ENCODE measurements around the gene ATP6V1D.
A peak's percentile ranks its signal among the peaks of the same experiment; 100 is the strongest.
"Not testable (repeated sequence)": the region's sequence is repeated elsewhere in the genome, so short reads cannot be mapped to it uniquely, and the experiment has no call there.

ATP6V1D gene

GRCh38 chr14:67359775-67360469 lies at the start of gene ATP6V1D, which contains the start of gene EIF2S1:
TSS of gene ATP6V1D (minus strand) at chr14:67359804. CDS start at chr14:67359698, 106 bp downstream.
TSS of gene EIF2S1 (plus strand) at chr14:67360328. CDS start at chr14:67364768, 4,440 bp downstream.
- DNase-seq: peak; percentile 99

GRCh38 chr14:67408122-67408801 lies 48.7 kb upstream of the ATP6V1D start:
- not testable (repeated sequence) for DNase-seq

- DNase-seq: no peak
These were observed 46.2 kb upstream of the ATP6V1D start for GRCh38 chr14:67405771-67406170.

GRCh38 chr14:67400434-67400833 lies 40.8 kb upstream of the ATP6V1D start:
- DNase-seq: no peak

- DNase-seq: no peak
These were observed 37.9 kb upstream of the ATP6V1D start for GRCh38 chr14:67397536-67397935.

- DNase-seq: no peak
These were observed 36.9 kb upstream of the ATP6V1D start for GRCh38 chr14:67396381-67396970.

GRCh38 chr14:67395876-67396189 lies 36.2 kb upstream of the ATP6V1D start:
- DNase-seq: no peak

GRCh38 chr14:67395086-67395875 lies 35.7 kb upstream of the ATP6V1D start:
- DNase-seq: no peak

GRCh38 chr14:67393689-67394088 lies 34.1 kb upstream of the ATP6V1D start:
- DNase-seq: no peak

- no peak for DNase-seq
These were observed 33.2 kb upstream of the ATP6V1D start for GRCh38 chr14:67392800-67393199.

GRCh38 chr14:67392123-67392522 lies 32.5 kb upstream of the ATP6V1D start:
- DNase-seq: no peak

GRCh38 chr14:67391268-67391667 lies 31.7 kb upstream of the ATP6V1D start:
- DNase-seq: peak; percentile 7

GRCh38 chr14:67389811-67390534 lies 30.4 kb upstream of the ATP6V1D start:
- no peak for DNase-seq

GRCh38 chr14:67389275-67389674 lies 29.7 kb upstream of the ATP6V1D start:
- DNase-seq: no peak

GRCh38 chr14:67387195-67387594 lies 27.6 kb upstream of the ATP6V1D start:
- no peak for DNase-seq

GRCh38 chr14:67385618-67386017 lies 26.0 kb upstream of the ATP6V1D start:
- no peak for DNase-seq

GRCh38 chr14:67385120-67385519 lies 25.5 kb upstream of the ATP6V1D start:
- DNase-seq: no peak

GRCh38 chr14:67377916-67378315 lies 18.3 kb upstream of the ATP6V1D start:
- DNase-seq: no peak

GRCh38 chr14:67373347-67373746 lies 13.7 kb upstream of the ATP6V1D start:
- no peak for DNase-seq

GRCh38 chr14:67372833-67373232 lies 13.2 kb upstream of the ATP6V1D start:
- DNase-seq: no peak

- no peak for DNase-seq
These were observed 11.9 kb upstream of the ATP6V1D start for GRCh38 chr14:67371247-67372148.

GRCh38 chr14:67370830-67371229 lies 11.2 kb upstream of the ATP6V1D start:
- DNase-seq: no peak

Data from CD4-positive, alpha-beta T cell treated with Interleukin-6 for 4 hours (primary cell).